Astrocyte of the spinal cord (primary cell): ENCODE data around the gene PTPRN2.

Experiments used
- DNase-seq: peaks from one replicate; pipeline ENCODE4 v3.0.0; 2011; ENCODE audit warnings: low read depth, low spot score
- H3K4me3 ChIP-seq: 2 replicates; pipeline ENCODE4 v1.5.1; 2011; ENCODE audit warnings: low read depth, mild to moderate bottlenecking, low read length, moderate library complexity
- in situ Hi-C: cut with HindIII; loops from 2 replicates; pipeline ENCODE4 v1.10.0; 2017; ENCODE audit warnings: low sequenced_read_pairs
- TF ChIP-seq, protein P1 (sequence below): IDR thresholded peaks from 2 replicates; pipeline ENCODE4 v1.5.1; 2012; ENCODE audit warnings: low read depth, mild to moderate bottlenecking, low read length, inconsistent platforms

The PTPRN2 gene

DNA sequence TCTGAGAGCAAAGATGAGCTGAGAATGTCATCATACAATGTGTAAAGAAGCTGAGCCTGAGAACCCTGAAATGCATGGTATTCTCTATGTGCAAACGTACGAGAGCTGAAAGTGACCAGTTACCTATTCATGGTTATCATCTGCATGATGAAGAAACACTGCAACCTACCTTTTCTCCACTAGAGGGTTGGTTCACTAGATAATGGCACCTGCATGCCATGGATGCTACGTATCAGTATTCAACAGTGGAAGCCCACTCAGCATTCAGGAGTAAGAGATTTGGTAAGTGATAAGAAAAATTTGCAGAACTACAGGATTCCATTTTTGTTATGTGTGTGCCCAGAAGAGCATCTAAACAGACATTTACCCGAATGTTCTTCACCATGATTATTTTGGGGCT, 145.4 kb downstream of the PTPRN2 start:
- TF ChIP-seq, protein P1, sequence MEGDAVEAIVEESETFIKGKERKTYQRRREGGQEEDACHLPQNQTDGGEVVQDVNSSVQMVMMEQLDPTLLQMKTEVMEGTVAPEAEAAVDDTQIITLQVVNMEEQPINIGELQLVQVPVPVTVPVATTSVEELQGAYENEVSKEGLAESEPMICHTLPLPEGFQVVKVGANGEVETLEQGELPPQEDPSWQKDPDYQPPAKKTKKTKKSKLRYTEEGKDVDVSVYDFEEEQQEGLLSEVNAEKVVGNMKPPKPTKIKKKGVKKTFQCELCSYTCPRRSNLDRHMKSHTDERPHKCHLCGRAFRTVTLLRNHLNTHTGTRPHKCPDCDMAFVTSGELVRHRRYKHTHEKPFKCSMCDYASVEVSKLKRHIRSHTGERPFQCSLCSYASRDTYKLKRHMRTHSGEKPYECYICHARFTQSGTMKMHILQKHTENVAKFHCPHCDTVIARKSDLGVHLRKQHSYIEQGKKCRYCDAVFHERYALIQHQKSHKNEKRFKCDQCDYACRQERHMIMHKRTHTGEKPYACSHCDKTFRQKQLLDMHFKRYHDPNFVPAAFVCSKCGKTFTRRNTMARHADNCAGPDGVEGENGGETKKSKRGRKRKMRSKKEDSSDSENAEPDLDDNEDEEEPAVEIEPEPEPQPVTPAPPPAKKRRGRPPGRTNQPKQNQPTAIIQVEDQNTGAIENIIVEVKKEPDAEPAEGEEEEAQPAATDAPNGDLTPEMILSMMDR = no peak
- H3K4me3 ChIP-seq = no peak overlapping the region
- DNase-seq = no peak
- in situ Hi-C loops = no loop called here

DNA sequence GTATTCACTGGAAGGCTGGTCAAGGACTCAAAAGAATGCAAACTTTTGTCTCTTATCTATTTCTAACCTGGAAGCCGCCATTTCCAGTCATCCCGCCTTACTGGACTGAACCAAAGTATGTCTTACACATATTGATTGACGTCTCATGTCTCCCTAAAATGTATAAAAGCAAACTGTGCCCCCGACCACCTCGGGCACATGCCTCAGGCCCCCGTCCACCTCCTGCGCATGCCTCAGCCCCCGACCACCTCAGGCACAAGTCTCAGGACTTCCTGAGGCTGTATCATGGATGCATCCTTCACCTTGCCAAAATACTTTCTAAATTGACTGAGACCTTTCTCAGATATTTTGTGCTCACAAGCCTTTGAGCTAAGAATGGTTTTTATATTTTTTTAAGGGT, 148.6 kb downstream of the PTPRN2 start:
- DNase-seq = no peak
- in situ Hi-C loops = no loop called here
- TF ChIP-seq, protein P1 = no peak
- no peak overlapping the region for H3K4me3 ChIP-seq

DNA sequence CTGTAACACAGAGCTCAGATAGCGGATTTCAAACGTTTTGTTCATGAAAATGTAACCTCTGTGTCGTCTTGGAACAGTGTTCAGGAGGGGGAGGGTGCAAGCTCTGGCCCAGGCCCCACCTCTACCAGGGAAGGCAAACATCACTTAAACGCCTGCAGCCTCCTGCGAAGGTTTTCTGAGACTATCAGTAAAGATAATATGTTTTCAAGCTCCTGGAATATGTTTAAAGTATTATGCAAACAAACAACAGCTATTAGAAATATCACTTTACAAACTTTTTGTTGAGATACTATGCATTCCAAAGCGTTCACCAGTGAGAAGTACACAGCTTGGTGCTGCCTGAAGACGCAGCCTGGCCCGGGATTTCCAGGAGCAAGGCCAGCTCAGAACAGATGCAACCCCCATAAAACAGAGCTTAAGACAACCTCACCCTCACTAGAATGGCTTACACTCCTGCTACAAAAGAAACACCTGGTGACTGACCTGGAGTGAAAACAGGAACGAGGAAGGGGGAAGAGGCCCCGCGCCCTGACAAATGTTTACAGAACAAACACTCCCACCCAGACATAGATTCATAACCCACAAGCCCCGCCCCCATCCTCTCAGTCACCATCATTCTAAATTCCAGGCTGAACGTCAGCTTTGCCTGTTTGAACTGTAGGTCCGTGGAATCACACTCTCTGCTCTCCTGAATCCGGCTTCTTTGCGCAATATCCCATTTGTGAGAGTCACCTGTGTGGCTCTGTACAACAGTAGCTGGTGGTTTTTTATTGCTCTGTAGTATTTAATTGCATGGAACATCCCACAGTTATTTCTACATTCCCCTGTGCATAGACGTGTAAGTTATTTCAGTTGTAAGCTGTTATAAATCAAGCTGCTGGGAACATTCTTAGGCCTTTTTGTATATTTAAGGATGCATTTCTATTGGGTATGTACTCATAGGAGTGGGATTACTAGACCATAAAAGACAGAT, 155.0 kb downstream of the PTPRN2 start:
- TF ChIP-seq, protein P1 = no peak
- in situ Hi-C loops = no loop called here
- peak; percentile 43 for DNase-seq
- H3K4me3 ChIP-seq = no peak overlapping the region

DNA sequence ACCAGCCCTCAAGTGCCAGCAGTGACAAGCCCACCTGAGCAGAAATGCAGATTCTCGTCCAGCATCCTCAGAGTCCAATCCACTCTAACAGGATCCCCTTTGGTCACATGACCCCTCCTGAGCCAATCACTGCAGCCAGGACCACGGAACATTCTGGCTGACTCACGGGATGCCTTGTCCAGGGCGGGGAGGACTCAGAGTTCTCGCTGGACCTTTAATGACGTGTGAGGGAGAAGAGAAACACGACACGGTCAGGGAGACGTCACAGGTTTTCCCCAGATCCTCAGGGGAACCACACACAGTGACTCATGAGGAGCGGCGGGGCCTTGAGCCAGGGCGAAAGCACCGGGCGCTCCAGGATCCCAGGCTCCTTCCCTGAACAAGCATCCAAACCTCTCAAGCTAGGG, 155.7 kb downstream of the PTPRN2 start:
- in situ Hi-C loops = no loop called here
- TF ChIP-seq, protein P1 = no peak
- H3K4me3 ChIP-seq = no peak overlapping the region
- peak; percentile 87 for DNase-seq

DNA sequence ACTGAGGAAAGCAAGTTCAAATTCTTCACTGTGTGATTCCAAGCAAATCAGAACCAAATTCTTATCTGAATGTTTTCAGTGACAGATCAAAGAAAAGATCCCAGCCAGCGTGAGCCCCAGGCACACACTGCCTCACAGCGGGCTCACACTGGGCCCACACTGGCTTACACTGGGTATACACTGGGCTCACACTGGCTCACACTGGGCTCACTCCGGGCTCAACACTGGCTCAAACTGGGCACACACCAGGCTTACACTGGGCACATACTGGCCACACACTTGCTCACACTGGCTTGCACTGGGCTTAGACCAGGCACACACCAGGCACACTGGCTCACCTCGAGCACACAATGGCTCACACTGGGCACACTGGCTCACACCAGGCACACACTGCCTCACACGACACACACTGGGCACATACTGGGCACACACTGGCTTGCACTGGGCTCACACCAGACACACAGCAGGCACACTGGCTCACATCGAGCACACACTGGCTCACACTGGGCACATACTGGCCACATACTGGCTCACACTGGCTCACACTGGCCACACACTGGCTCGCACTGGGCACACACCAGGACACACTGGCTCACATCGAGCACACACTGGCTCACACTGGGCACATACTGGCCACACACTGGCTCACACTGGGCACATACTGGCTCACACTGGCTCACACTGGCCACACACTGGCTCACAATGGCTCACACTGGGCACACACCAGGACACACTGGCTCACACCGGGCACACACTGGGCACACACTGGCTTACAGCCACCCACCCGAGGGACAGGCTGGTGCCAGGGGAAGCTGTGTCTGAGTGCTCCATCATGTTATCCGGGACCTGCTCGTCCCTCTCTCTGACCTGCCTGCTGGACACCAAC, 156.3 kb downstream of the PTPRN2 start:
- TF ChIP-seq, protein P1 = no peak
- no peak for DNase-seq

DNA sequence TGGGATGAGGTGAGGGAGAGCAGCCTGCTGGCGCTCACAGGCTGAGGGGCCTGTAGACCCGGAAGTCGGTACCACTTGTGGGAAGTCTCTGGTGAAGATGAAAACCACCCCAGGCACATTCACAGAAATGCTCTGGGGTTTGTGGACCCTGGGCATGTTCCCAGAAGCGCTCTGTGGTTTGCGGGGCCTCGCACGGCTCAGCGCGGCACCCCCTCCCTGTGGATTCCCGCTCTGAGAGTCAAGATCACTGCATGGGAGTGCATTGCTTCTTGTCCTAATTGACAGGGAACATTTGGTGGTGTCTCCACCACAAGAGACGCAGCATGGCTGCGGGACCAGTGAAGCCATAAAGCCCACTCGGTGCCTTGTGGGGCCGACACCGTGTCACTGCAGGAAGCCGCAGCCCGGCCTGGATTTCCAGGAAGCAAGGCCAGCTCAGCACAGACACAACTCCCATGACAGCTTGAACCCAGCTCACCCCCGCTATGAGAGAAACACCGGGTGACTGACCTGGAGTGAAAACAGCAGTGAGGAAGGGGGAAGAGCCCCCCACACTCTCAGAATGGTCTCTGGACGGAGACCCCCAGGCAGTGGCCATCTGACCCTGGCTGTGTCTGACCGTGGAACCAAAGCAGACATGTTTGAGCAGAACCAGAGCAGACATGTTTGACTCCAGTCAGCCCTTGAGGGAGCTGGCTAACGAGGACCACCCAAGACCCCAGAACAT, 157.2 kb downstream of the PTPRN2 start:
- in situ Hi-C loops = no loop called here
- DNase-seq = no peak
- TF ChIP-seq, protein P1 = no peak
- no peak overlapping the region for H3K4me3 ChIP-seq

More for the DNA sequence above, 156.3 kb downstream of the PTPRN2 start:
- in situ Hi-C loops = no loop called here
- H3K4me3 ChIP-seq = no peak overlapping the region
